ENCODE measurements around the gene TRIM7. TPM values are rescaled to one million over a fixed set of nuclear protein-coding genes. Genes with fewer than 3 reads are reported as not detected.

The TRIM7 gene
- total RNA-seq, 1 experiment from 2014 or later = 28.1 TPM

- Histone ChIP-seq H3K4me3 (ENCODE audit: low read length) (peak overlapping the region; percentile 89), H3K4me2 (ENCODE audit: low read length) (peak overlapping the region; percentile 96), H3K79me2 (ENCODE audit: low read length) (no peaks in the 10 kb centered on the region), H3K9me2 (replicated peaks; ENCODE audit: low read length) (no peaks in the 10 kb centered on the region), H3K4me1 (ENCODE audit: insufficient read depth, low read length) (peaks cover 18% of the 10 kb centered on the region), H3K27ac (ENCODE audit: low read length) (no peak overlapping the region), H4K20me1 (ENCODE audit: low read length) (no peaks in the 10 kb centered on the region), H3K36me3 (ENCODE audit: low read depth, low read length) (no peaks in the 10 kb centered on the region), H3F3A (ENCODE audit: low read length, unreplicated experiment) (peaks cover 6% of the 10 kb centered on the region), H3K27me3 (ENCODE audit: low read length) (no peaks in the 10 kb centered on the region), H3K9ac (ENCODE audit: low read length) (peak overlapping the region; percentile 63), H2AFZ (ENCODE audit: low read length) (peak overlapping the region; percentile 92), H3K9me3 (ENCODE audit: low read length) (no peaks in the 10 kb centered on the region)
- DNase-seq (peak; percentile 37), ATAC-seq (peak; percentile 2)
- no TSS peak for BruUV-seq (replicated peaks)
- CTCF ChIA-PET = interaction anchor here (1.0 kb wide), 1 partner anchor 33 kb away, joined by 4 read pairs; the partner anchor contains the start of gene TRIM41
- intact Hi-C loops (cut with micrococcal nuclease) = loop anchor here (1.0 kb wide), 2 partner anchors 27 to 31 kb away; no protein-coding TSS in a partner anchor
- POLR2A ChIA-PET (ENCODE audit: unreplicated experiment) = interaction anchor here (0.7 to 1.1 kb wide), 3 partner anchors 14 to 53 kb away, joined by 3 to 6 read pairs (median 3); partner anchors contain the start of genes RACK1 and TRIM7
- TF ChIP-seq EZH2phosphoT487 (IDR thresholded peaks at IDR 0.05; ENCODE audit: borderline replicate concordance, low read length) = no peak
- TF ChIP-seq, protein P1, sequence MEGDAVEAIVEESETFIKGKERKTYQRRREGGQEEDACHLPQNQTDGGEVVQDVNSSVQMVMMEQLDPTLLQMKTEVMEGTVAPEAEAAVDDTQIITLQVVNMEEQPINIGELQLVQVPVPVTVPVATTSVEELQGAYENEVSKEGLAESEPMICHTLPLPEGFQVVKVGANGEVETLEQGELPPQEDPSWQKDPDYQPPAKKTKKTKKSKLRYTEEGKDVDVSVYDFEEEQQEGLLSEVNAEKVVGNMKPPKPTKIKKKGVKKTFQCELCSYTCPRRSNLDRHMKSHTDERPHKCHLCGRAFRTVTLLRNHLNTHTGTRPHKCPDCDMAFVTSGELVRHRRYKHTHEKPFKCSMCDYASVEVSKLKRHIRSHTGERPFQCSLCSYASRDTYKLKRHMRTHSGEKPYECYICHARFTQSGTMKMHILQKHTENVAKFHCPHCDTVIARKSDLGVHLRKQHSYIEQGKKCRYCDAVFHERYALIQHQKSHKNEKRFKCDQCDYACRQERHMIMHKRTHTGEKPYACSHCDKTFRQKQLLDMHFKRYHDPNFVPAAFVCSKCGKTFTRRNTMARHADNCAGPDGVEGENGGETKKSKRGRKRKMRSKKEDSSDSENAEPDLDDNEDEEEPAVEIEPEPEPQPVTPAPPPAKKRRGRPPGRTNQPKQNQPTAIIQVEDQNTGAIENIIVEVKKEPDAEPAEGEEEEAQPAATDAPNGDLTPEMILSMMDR (conservative IDR thresholded peaks at IDR 0.05; ENCODE audit: low read depth, low read length) = peak; percentile 46; the same call in 1 of the 2 replicates
Measured at GRCh38 chr5:181190711-181191525, 14.1 kb downstream of the TRIM7 start.

- Histone ChIP-seq H3K36me3 (ENCODE audit: low read depth, low read length) (no peaks in the 10 kb centered on the region), H3K9me2 (replicated peaks; ENCODE audit: low read length) (no peaks in the 10 kb centered on the region), H3F3A (ENCODE audit: low read length, unreplicated experiment) (peaks cover 6% of the 10 kb centered on the region), H3K9me3 (ENCODE audit: low read length) (no peaks in the 10 kb centered on the region), H3K9ac (ENCODE audit: low read length) (peak overlapping the region; percentile 43; the same call in 1 of the 2 replicates), H2AFZ (ENCODE audit: low read length) (peak overlapping the region; percentile 92), H4K20me1 (ENCODE audit: low read length) (no peaks in the 10 kb centered on the region), H3K4me3 (ENCODE audit: low read length) (peak overlapping the region; percentile 89), H3K4me2 (ENCODE audit: low read length) (peak overlapping the region; percentile 96), H3K27ac (ENCODE audit: low read length) (no peak overlapping the region), H3K27me3 (ENCODE audit: low read length) (no peaks in the 10 kb centered on the region), H3K79me2 (ENCODE audit: low read length) (no peaks in the 10 kb centered on the region), H3K4me1 (ENCODE audit: insufficient read depth, low read length) (peaks cover 18% of the 10 kb centered on the region)
- no peak for DNase-seq
- no peak for TF ChIP-seq EZH2phosphoT487 (IDR thresholded peaks at IDR 0.05; ENCODE audit: borderline replicate concordance, low read length)
- TF ChIP-seq, protein P1 (conservative IDR thresholded peaks at IDR 0.05; ENCODE audit: low read depth, low read length) = no peak
- TF ChIP-seq EZH2 (IDR thresholded peaks at IDR 0.05; ENCODE audit: low read length, unreplicated experiment) = no peak
- POLR2A ChIA-PET (ENCODE audit: unreplicated experiment) = interaction anchor here (0.6 kb wide), 1 partner anchor 17 kb away, joined by 9 read pairs; no protein-coding TSS in a partner anchor
- ATAC-seq = no peak
- CTCF ChIA-PET = no interaction called here
- intact Hi-C loops (cut with micrococcal nuclease) = no loop called here
- BruUV-seq (replicated peaks) = no TSS peak
Measured at GRCh38 chr5:181189962-181190710, 14.9 kb downstream of the TRIM7 start.
